Activated B cell treated with CpG ODN at 0.5 μM for 24 hours (primary cell): ENCODE data around the gene KRTAP10-1. TPM values are rescaled to one million over a fixed set of nuclear protein-coding genes. Genes with fewer than 3 reads are reported as not detected.

Experiments used
- ATAC-seq: fragments of 200-7000 bp; cut with Tn5 transposase; one replicate; pipeline ENCODE4 v1.10.0; 2021; ENCODE audit warnings: low read depth, mild to moderate bottlenecking, moderate library complexity
- CTCF ChIA-PET: fragments of 350-600 bp; sonication (Branson Sonifier 250); formaldehyde crosslinking; loops from one replicate; lab custom pipeline; 2021; ENCODE audit warnings: antibody characterized with exemption; lab: Charles Lee
- POLR2A ChIA-PET: fragments of 350-600 bp; sonication (Branson Sonifier 250); formaldehyde crosslinking; loops from one replicate; lab custom pipeline; 2021; ENCODE audit warnings: antibody characterized with exemption; lab: Charles Lee
- DNase-seq: peaks from one replicate; pipeline ENCODE4 v3.0.0; 2022
- H3K27ac Mint-ChIP-seq: one replicate; pipeline ENCODE4 v1.8.0; 2020; ENCODE audit warnings: mixed read lengths
- H3K27me3 Mint-ChIP-seq: one replicate; pipeline ENCODE4 v1.8.0; 2021; ENCODE audit warnings: mixed read lengths
- H3K36me3 Mint-ChIP-seq: one replicate; pipeline ENCODE4 v1.8.0; 2021; ENCODE audit warnings: low read depth, mixed read lengths
- H3K4me1 Mint-ChIP-seq: one replicate; pipeline ENCODE4 v1.8.0; 2021; ENCODE audit warnings: mixed read lengths
- H3K4me3 Mint-ChIP-seq: one replicate; pipeline ENCODE4 v1.8.0; 2020; ENCODE audit warnings: mild to moderate bottlenecking, mixed read lengths
- H3K9me3 Mint-ChIP-seq: one replicate; pipeline ENCODE4 v1.8.0; 2020; ENCODE audit warnings: mixed read lengths
- CTCF ChIP-seq: fragments of 200-600 bp; IDR thresholded peaks from one replicate; pipeline ENCODE4 v1.8.0; 2022; ENCODE audit warnings: antibody characterized with exemption, mild to moderate bottlenecking
- intact Hi-C: fragments of 100-400 bp; cut with micrococcal nuclease; formaldehyde crosslinking; loops from one replicate; pipeline ENCODE4 v1.15.1; 2024
- total RNA-seq: library from RNA; stranded (reverse); gene quantifications from 2 replicates; pipeline ENCODE4 v1.2.3, GENCODE V29; 2022

KRTAP10-1 gene
- total RNA-seq: not detected in 2 replicates

- POLR2A ChIA-PET: no interaction called here
- intact Hi-C loops: no loop called here
- Mint-ChIP-seq H3K4me3 (no peak within 1 kb of the TSS), H3K4me1 (no peaks in the 10 kb centered on the region), H3K27me3 (peaks cover 8% of the 10 kb centered on the region), H3K36me3 (no peaks in the 10 kb centered on the region), H3K9me3 (no peaks in the 10 kb centered on the region), H3K27ac (no peak within 1 kb of the TSS)
- TF ChIP-seq CTCF: no peak
- DNase-seq (no peak), ATAC-seq (no peak)
- CTCF ChIA-PET: no interaction called here
Measured at GRCh38 chr21:44539991-44540666, at the start of gene KRTAP10-1. Gene KRTAP10-1, minus strand, starts transcription at chr21:44540195. Its CDS starts 45 bp downstream, at chr21:44540150.

GRCh38 chr21:44589094-44589493 is 49.1 kb upstream of the KRTAP10-1 start:
- Mint-ChIP-seq H3K36me3 (no peaks in the 10 kb centered on the region), H3K4me3 (no peak overlapping the region), H3K27me3 (peaks cover 50% of the 10 kb centered on the region), H3K27ac (no peak overlapping the region), H3K9me3 (no peaks in the 10 kb centered on the region), H3K4me1 (no peaks in the 10 kb centered on the region)
- POLR2A ChIA-PET: no interaction called here
- DNase-seq (no peak), ATAC-seq (no peak)
- intact Hi-C loops: no loop called here
- no peak for TF ChIP-seq CTCF
- CTCF ChIA-PET: no interaction called here

GRCh38 chr21:44585892-44586291 is 45.9 kb upstream of the KRTAP10-1 start:
- TF ChIP-seq CTCF: no peak
- POLR2A ChIA-PET: no interaction called here
- no peak for ATAC-seq
- Mint-ChIP-seq H3K4me3 (no peak overlapping the region), H3K4me1 (no peaks in the 10 kb centered on the region), H3K27ac (no peak overlapping the region), H3K9me3 (peaks cover 8% of the 10 kb centered on the region), H3K36me3 (no peaks in the 10 kb centered on the region), H3K27me3 (peaks cover 41% of the 10 kb centered on the region)
- intact Hi-C loops: no loop called here
- CTCF ChIA-PET: no interaction called here
- DNase-seq: no peak

- H3K36me3 Mint-ChIP-seq: no peaks in the 10 kb centered on the region
- no peak for TF ChIP-seq CTCF
- ChIA-PET POLR2A (no interaction called here), CTCF (no interaction called here)
- ATAC-seq (no peak), DNase-seq (no peak)
- H3K27me3 Mint-ChIP-seq: peaks cover 44% of the 10 kb centered on the region
- H3K4me1 Mint-ChIP-seq: no peaks in the 10 kb centered on the region
- H3K27ac Mint-ChIP-seq: no peak overlapping the region
- no peak overlapping the region for H3K4me3 Mint-ChIP-seq
- intact Hi-C loops: no loop called here
- H3K9me3 Mint-ChIP-seq: peaks cover 8% of the 10 kb centered on the region
Measured at GRCh38 chr21:44583800-44584147, 43.8 kb upstream of the KRTAP10-1 start.

GRCh38 chr21:44583089-44583799 is 43.2 kb upstream of the KRTAP10-1 start:
- peaks cover 8% of the 10 kb centered on the region for H3K9me3 Mint-ChIP-seq
- TF ChIP-seq CTCF: no peak
- H3K4me1 Mint-ChIP-seq: no peaks in the 10 kb centered on the region
- intact Hi-C loops: no loop called here
- POLR2A ChIA-PET: no interaction called here
- DNase-seq (no peak), ATAC-seq (no peak)
- H3K36me3 Mint-ChIP-seq: no peaks in the 10 kb centered on the region
- H3K4me3 Mint-ChIP-seq: no peak overlapping the region
- H3K27ac Mint-ChIP-seq: no peak overlapping the region
- H3K27me3 Mint-ChIP-seq: peaks cover 43% of the 10 kb centered on the region
- CTCF ChIA-PET: no interaction called here
